Stimulated activated naive CD8-positive, alpha-beta T cell treated with anti-CD3 and anti-CD28 coated beads, Interleukin-15, Interleukin-2, amounts not matched to agents 100 U/mL and 50 U/mL, for 24 hours (primary cell): Measurements from ENCODE around the gene CLBA1.

Experiments
- ATAC-seq: fragments of 150-1000 bp; cut with Tn5 transposase; one replicate; pipeline ENCODE4 v1.10.0; 2021
- DNase-seq: peaks from one replicate; pipeline ENCODE4 v3.0.0; 2021

CLBA1 gene

DNA sequence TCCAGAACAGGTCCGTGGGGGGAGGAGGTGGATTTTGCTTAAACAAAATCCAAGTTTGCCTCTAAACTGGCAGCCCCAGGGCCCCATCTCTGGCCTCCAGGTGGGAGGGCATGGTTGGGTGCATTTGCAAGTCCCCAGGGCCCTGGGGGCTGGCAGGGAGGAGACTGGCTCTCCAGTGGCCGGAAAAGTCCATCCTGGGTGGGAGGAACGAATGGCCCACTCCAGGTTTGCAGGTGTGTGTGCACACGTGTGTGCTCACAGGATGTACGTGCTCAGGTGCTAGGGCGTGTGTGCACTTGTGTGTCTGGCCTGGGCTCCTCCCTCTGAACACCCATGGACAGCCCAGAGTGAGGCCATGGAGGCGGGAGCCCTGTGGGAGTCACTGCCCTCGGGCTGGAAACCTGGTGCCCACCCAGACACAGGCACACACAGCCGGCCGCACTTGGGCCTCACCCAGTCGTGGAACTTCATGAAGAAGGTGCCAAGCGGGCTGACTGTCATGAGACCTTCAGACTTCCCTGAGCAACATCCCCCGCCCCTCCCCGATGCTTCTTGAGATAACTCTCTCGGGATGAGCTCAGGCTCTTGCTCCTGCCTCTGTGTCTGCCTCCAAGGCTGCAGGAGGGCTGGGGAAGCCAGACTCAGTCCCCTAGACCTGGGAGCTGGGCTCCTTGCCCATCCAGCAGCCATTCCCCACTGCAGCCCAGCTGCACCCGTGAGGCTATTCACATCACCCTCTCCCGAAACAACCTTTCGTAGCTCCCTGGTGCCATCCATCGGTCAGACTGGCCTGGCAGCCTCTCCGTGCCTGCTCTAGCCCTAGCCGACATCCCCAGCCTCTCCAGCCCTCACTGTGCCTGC is 16.8 kb upstream of the CLBA1 start:
- no peak for ATAC-seq
- no peak for DNase-seq

DNA sequence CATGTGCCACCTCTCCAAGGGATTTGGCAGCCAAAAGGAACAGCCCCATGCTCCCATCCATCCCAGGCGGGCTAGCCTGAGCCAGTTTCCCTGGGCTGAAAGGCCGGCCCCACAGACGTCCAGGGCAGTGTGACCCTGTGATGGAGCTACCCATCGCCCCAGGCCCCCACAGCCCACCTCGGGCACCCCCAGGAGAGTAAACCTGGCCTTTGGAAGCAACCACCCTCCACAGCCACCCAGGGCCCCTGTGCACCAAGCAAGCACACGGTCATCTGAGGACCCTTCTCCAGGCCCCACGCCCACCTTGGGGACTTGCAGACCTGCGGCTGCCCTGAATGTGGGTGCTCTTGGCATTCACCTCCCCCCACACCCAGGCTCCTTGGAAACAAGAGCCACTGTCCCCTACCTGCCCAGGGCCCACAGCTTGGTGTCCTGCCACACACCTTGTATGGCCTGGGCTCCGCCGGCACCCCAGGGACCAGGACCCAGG is 15.8 kb upstream of the CLBA1 start:
- DNase-seq (no peak), ATAC-seq (no peak)

DNA sequence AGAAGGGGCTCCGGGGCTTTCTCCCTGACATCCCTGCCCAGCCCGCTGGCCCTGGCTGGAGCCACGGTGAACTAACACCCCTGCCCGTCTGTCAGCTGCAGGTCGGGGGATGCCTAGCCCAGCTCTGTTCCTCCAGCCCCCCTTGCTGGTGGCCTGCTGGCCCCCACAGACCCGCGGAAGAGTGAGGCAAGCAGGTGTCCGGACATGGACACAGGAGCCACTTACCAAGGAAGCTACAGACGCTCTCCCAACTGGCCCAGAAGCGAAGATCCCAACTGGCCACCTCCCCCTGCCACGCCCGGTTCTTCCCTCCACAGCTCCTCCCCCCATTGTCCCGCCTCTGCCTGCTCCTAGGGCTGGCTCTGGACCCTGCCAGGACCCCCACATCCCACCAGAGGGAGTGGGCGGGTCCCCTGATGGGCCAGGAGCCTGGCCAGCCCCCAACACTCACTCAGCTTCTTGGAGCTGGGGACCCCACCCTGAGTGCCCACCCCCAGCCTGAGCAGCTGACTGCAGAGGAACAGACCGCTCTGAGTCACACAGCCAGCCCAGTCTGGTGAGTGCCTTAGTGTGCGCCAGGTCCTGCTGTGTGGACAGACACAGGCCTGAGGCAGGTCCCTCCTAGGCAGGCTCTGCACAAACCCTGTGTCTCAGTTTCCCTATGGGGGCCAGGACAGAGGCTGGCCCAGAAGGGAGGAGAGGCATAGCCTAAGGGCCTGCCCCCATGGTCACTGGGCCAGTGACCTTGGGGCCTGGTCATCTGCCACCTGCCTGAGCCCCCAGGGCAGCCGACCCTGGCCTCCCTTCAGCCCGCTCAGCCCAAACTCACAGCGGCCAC is 15.1 kb upstream of the CLBA1 start:
- DNase-seq: no peak
- ATAC-seq: no peak

DNA sequence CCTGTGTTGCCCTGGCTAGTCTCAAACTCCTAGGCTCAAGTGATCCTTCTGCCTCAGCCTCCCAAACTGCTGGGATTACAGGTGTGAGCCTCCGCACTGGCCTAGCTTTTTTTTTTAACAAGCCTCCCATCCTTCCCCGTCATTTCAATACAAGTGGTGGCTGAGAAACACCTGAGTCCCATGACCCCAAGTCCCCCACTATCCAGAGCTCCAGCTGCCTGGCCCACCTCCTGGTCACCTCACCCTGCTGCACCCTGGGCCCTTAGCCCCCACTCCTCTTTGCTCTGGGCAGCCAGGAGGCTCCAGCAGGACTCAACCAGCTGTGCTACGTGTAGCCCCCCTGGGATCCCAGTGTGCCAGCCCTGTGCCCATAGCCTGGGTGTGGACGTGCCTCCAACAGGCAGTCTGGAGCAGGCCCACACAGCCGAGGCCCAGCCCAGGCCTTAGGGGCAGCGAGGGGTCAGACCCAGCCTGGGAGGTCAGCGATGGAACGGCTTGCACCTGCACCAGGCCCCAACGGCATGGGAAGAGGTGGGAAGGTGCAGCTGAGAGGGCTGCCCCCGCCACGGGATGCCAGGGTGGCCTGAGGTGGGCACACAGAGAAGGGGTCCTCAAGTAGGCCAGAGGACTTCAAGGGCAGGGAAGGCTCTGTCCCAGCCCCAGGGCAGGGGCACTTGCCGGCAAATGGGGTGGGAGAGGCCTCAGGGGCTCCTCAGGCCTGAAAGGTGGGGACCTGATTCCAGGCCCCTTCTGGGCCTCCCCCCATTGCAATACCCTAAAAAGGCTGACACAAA is 13.9 kb upstream of the CLBA1 start:
- DNase-seq (no peak), ATAC-seq (no peak)

DNA sequence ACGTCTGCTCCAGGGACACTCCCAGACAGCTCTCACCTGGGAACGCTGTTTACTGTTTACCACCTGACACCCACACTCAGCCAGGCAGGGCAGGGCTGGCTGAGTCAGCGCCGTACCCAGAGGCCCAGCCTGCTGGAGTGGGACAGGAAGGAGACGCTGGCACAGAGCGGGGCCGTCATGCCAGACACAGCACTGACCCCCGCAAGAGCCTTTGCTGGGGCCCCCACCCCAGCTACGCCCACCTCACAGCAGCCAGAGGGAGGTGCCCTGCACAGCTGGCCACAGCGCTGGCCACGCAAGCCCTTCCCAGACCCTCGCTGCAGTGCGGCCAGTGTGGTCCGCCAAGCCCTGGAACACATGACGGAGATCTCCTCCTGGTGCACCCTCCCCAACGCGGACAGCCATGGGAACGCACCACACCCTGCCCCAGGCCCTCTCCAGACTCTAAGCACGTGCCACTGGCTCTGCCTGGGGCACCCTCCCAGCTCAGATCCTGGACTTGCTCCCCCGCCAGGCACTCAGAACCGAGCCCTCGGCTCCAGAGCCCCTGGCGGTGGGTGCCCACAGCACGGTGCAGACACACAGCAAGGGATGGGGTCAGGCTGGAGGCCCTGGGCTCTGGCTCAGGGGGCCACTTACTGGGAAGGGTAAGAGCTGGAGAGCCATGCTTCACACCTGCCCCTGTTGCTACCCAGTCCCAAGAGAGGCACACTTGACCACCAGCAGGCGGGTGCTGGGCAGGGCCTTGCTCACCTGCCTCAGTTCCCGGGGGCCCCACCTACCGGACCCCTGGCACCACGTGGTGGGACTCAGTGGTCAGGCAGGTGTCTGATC is 13.1 kb upstream of the CLBA1 start:
- no peak for ATAC-seq
- no peak for DNase-seq

DNA sequence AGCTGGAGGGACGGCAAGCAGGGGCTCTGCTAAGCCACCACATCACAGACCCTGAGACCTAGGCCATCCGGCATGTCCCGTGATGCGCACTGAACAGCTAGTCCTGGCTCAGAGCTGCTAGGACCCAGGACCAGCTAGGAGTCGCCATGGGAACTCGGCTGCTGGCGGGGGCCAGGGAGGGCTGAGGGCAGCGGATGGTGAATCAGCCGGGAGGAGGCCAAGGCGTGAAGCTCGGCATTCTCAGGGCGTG is 12.5 kb upstream of the CLBA1 start:
- no peak for ATAC-seq
- no peak for DNase-seq

DNA sequence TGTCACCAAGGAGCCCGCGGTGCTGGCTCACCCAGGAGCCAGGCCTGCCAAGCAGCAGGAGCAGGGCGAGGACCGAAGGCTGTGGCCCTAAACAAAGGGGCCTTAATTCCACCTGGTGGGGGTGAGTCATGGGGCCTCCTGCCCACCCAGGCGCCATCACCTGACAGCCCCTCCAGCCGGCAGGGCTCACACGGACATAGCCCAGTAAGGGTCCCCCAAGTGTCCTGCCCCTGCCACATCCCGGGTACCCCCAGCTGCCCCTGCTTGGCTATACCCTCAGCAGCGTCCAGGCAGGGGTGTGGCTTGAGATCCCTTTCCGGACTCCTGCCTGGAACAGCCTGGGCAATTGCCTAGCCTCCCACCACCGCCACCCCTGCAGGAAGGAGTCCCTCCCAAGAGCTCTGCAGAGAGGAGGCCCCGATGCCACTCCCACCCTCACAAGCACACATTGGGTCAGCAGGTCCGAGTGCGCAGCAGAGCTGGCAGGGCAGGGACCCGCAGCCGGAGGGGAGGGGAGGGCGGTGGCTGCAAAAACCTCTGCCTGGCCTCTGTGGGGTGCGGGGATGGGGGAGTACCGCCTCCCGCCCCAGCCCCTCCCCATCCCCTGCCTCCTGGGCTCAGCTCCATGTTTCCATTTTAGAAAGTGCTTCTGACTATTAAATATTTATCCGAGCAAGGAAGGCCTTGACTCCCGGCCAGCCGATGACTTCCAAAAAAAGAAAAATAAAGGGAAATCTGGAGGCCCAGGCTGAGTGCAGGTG is 12.0 kb upstream of the CLBA1 start:
- DNase-seq (no peak), ATAC-seq (no peak)

DNA sequence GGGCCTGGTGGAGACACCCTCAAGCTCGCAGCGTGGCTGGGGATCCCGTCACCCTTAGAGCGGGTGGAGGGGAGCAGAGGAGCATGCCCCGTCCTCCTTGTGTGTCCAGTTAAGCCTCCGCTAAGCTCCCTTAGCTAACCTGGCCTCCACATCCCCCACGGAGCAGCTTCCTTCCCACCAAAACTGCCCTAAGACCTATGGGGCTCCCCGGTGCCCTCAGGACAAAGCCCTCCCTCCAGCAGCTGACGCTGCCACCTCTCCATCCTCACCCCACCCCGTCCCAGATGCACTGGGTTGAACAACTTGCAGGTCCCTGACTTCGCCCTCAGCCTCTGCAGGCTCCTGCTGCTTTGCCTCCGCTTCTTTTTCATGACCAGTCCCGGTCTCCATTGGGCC is 11.4 kb upstream of the CLBA1 start:
- ATAC-seq (no peak), DNase-seq (no peak)

DNA sequence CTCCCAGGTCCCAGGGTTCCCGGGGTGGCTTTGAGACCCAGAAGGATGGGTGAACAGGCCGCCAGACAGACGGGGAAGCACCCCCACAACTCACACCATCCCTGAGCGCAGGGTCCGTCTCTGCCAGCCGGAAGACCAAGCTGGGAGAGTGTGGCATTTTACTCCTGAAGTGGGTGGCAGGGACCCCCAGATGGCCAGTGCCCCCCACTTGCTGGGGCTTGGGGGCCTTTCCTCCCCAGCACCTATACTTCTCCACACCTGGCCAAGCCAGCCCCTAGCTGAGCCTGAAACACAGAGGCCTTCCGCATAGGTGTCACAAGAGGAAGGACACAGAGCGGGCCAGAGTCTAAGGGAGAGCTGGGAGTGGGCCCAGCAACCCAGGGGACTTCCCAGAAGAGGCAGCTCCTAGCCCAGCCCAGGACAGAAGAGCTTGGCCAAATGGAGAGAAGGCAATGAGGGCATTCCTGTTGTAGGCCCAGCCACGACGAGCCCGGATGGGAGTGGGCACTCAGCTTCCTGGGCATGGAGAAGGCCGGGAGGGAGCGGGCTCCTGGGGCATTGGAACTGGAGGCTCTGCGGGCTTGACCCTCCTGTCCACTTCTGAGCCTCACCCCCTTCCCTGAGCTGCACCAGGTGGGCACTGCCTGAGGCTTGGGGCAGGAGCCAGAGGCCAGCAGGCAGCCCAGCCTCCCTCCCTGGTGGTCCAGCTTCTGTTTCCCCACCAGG is 10.8 kb upstream of the CLBA1 start:
- ATAC-seq (no peak), DNase-seq (no peak)

DNA sequence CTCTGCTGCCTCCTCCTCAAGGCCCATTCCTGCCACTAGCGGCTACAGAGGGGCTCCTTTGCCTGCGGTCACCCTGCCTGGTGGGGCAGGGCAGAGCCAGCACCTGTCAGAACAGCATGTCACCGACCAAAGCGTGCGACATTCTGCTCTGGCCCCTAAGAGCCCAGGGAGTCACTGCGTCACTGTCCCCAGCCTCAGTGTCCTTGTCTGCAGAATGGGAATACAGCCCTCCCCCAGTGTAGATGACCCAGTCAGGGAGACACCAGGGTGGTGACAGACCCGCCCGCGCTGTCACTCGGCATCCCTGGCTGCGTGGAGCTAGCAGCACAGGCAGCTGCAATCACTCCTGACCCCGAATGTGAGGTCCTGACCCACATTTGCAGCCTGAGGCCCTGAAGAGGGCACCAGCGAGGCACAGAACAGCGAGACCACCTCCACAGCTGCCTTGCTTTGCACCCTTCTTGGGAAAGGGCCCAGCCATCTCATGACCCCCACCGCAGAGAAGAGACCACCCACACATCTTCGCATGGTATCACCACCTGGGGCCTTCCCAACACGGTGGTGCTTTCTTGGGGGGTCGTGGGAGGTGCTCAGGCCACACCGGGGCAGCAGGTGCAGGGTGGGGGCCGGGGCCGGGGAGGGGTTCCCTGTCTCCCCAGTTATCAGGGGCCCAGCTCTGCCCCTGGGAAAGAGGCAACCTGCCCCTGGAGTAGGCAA is 9.9 kb upstream of the CLBA1 start:
- ATAC-seq: no peak
- no peak for DNase-seq

DNA sequence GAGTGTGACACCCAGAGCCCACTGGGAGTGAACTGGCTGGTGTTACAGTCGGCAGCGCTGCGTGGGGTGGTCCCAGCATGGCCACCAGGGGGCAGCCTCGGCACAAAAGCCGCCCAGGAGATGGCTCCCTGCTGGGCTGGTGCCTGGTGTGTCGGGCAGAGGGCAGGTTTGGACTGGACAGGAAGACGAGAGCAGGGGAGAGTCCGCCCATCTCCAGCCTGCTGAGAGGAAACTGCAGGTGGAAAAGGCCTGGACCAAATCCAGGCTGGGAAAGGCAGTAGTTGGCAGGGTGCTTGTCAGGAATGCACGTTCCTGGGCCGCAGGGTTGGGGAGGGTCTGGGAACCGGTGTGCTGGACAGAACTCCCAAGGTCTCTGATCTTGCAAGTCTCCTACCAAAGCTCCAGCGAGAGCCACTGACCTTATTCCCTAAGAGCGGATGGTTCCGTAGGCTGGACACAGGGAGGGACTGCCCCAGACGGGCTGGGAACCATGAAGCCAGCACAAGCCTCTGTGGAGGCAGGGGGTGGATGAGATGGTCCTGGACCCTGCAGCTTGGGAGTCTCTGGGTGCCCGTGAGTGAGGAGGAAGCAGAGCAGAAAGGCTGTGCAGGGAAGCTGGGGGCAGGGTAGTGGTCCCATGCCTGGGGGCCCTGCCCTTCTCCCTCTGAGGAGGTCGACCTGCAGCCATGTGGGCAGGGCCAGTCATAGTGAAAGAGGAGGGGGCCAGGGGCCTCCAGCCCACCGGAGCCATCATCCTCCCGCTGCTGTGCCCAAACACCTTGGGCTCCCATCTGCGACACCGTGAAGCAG is 9.2 kb upstream of the CLBA1 start:
- DNase-seq (peak; percentile 92), ATAC-seq (peak; percentile 78)

DNA sequence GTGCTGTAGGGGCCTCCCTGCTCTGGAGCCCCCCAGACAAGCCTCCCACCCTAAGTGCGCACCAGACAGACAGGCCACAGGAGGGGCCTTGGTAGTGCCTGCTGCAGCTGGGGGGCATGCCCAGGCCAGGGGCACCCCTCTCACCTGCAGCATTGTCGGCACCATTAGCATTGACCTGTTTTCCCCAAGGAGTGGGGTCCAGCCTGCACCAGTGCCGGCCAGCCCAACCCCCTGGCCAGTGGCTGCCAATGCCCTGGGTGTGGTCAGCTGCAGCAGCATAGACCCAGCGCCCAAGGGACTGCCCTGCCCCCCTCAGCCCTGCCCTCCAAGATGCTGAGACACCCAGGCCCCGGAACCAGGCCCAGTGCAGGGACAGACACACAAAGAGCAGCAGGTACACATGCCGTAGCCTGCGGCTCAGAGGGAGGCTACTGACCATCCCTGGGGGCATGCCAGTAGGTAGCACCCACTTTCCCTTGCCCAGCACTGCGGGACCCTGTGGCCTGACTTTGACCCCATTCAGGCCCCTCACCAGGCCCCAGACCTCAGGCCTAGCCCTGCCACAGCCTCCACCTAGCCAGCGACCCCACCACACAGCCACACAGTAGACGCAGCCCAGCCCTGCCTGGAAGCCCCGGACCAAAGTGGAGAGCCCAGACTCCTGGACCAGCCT is 8.4 kb upstream of the CLBA1 start:
- ATAC-seq (no peak), DNase-seq (no peak)

DNA sequence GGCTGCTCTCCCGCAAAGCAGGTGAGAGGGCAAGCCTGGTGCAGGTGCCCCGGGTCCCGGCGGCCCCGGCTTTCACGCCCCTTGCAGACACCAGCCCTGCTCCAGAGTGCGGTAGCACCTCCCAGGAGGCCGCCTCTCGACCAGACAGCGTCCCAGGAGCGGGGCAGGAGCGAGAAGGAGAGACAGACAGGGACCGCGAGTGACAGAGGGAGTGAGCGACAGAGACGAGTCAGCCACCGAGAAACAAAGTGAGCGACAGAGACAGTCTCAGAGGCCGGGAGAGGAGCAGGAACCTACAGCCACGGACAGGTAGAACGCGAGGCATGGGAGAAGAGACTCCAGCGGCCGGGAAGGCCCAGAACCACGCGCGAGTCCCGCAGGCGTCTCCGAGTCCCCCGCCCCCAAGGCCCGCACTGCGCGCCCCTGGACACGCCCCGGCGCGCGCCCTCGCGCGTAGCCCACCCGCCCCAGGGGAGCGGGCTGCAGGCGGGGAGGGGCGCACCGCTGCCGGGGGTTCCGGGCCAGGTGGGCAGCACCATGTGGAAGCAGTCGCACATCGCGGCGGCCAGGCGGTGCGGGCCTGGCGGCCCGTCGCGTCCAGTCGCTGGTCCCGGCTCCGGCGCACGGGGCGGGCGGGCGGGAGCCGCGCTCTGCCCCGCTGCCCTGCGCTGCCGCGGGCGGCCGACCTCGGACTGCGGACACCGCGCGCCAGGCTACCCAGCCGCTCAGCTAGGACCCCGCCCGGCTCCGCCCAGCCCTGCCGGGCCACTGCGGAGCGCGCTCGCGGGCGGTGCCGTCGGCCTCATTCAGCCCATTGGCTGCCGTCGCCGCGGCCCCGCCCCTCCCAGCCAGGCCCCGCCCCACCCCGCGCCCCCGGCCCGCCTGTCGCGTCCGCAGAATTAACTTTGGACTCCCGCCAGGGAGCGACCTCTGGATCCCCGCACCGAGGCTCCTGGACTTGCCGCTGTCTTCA is 7.6 kb upstream of the CLBA1 start, which contains the start of gene AHNAK2:
TSS of gene AHNAK2 (minus strand) at position 694 of the 973 bp plus-strand sequence. CDS start at position 557, 137 bp downstream.
- DNase-seq (peak; percentile 70), ATAC-seq (peak; percentile 71)

DNA sequence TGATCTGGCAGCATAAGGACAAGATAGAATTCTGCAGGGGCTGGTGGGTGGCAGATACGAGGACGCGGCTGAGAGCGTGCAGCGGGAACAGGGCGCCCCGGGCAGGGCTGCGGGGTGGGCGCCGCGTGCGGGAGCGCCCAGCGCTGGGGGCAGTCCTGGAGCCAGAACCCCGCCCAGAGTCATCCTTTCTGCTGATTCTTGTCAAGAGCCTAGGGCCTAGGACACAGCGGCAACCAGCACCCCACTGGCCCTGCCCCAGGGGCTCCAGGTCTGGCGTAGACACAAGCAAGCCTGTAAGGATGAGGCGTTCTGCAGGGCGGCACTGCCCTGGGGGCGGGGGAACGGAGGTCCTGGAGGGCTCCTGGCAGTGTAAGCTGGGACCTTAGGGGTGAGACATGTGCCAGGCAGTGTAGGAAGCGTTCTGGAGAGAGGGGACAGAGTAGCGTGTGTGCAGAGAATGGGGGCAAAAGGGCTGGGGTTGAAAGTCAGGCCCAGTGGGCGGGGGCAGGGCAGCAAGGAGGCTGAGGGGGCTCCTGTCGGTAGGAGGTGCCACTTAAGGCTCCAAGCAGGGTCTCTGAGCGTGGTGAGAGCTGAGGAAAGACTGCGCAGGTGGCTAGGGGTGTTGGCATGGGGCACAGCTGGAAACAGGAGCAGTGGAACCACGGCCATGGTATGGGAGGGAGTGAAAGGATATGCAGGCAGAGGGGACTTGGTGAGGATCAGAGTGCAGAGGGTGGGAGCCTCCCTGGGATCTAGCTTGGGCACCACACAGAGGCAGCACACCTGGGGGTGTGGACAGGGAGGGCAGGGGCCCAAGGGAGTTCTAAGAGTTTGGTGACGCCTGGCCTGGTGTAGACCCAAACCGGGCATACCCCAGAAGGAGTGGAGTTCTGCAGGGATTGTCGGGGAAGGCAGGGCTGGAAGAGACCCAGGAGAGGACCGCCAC is 6.6 kb upstream of the CLBA1 start:
- DNase-seq (no peak), ATAC-seq (no peak)

DNA sequence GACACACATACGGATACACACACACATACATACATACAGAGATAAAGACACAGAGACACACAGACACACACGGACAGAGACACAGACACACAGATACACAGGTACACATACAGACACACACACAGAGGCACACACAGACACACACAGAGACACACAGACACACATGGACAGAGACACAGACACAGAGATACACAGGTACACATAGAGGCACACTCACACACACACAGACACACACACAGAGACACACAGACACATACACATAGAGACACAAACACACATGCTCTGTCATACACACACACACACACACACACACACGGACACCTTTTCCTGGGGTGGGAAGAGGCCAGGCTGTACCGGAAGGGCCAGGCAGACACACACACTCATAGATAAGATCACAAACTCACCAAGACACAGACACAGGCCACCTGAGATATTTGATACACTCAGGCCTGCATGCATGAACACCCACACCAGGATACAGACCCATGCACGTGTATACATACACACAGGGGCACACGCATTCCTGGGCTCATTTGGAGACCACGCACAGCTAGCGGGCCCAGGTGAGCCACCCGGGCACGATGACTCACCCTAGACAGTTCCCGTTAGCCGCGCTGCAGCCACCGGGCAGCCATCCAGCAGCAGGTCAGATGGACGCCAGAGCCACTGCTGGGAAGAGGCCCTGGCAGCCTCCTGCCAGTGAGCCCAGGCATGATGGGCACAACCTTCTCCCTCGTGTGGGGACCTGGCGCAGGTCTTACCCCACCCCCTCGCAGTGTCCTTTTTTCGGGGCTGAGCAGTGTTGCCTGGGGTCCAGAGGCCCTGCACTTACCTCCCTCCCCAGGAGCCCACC is 5.6 kb upstream of the CLBA1 start:
- no peak for DNase-seq

More for the DNA sequence above, 5.6 kb upstream of the CLBA1 start:
- ATAC-seq: no peak
